DMS 273 (cell line): ENCODE measurements around the gene GRHL3.

Experiments
- DNase-seq: peaks from one replicate; lab custom pipeline; 2025; ENCODE audit not compliant: unreplicated experiment; lab: John Stamatoyannopoulos, UW

The GRHL3 gene

GRCh38 chr1:24317081-24317480 lies 2.1 kb upstream of the GRHL3 start:
- DNase-seq = no peak

- DNase-seq = peak; percentile 32
Measured at GRCh38 chr1:24317956-24318614, 1.1 kb upstream of the GRHL3 start.

GRCh38 chr1:24318615-24319311 lies 394 bp upstream of the GRHL3 start:
- no peak for DNase-seq

GRCh38 chr1:24319962-24320361 lies 805 bp downstream of the GRHL3 start:
- no peak for DNase-seq

- no peak for DNase-seq
Measured at GRCh38 chr1:24321126-24321525, 2.0 kb downstream of the GRHL3 start.

GRCh38 chr1:24321697-24322469 lies 2.7 kb downstream of the GRHL3 start:
- DNase-seq = peak; percentile 44

- no peak for DNase-seq
Measured at GRCh38 chr1:24322470-24323177, 3.5 kb downstream of the GRHL3 start.

GRCh38 chr1:24323281-24323680 lies 4.1 kb downstream of the GRHL3 start:
- no peak for DNase-seq

GRCh38 chr1:24324903-24325302 lies 5.7 kb downstream of the GRHL3 start:
- DNase-seq = no peak

GRCh38 chr1:24325587-24326449 lies 6.7 kb downstream of the GRHL3 start:
- DNase-seq = no peak

GRCh38 chr1:24327486-24327885 lies 8.3 kb downstream of the GRHL3 start:
- DNase-seq = no peak

- no peak for DNase-seq
Measured at GRCh38 chr1:24327891-24328290, 8.7 kb downstream of the GRHL3 start.

GRCh38 chr1:24329331-24329730 lies 10.2 kb downstream of the GRHL3 start:
- DNase-seq = no peak

- DNase-seq = no peak
Measured at GRCh38 chr1:24329797-24330543, 10.8 kb downstream of the GRHL3 start.

GRCh38 chr1:24331961-24332673 lies 13.0 kb downstream of the GRHL3 start:
- no peak for DNase-seq

GRCh38 chr1:24336075-24336474 lies 16.9 kb downstream of the GRHL3 start:
- peak; percentile 42 for DNase-seq

GRCh38 chr1:24337455-24337854 lies 18.3 kb downstream of the GRHL3 start:
- no peak for DNase-seq

GRCh38 chr1:24338447-24338846 lies 19.3 kb downstream of the GRHL3 start:
- DNase-seq = no peak

- no peak for DNase-seq
Measured at GRCh38 chr1:24339996-24340395, 20.8 kb downstream of the GRHL3 start.
